HG02588 (cell line): ENCODE measurements around the gene CCL13.
"Not testable (repeated sequence)": the region's sequence is repeated elsewhere in the genome, so short reads cannot be mapped to it uniquely, and the experiment has no call there.

Experiments used
- ATAC-seq: cut with Tn5 transposase; IDR thresholded peaks from one replicate; pipeline ENCODE4 v1.9.1; 2021; ENCODE audit warnings: mild to moderate bottlenecking, moderate library complexity; ENCODE audit not compliant: unreplicated experiment

CCL13 gene

GRCh38 chr17:34356194-34356593, at the start of gene CCL13:
CCL13 (plus strand) TSS chr17:34356480; CDS start chr17:34356527, 47 bp downstream.
- ATAC-seq, result no peak

- ATAC-seq, result no peak
Observed at GRCh38 chr17:34307110-34307509, 49.2 kb upstream of the CCL13 start.

GRCh38 chr17:34308371-34308770, 47.9 kb upstream of the CCL13 start:
- ATAC-seq, result no peak

- no peak for ATAC-seq
Observed at GRCh38 chr17:34311291-34311690, 45.0 kb upstream of the CCL13 start.

GRCh38 chr17:34312080-34312479, 44.2 kb upstream of the CCL13 start:
- no peak for ATAC-seq

- no peak for ATAC-seq
Observed at GRCh38 chr17:34313164-34313563, 43.1 kb upstream of the CCL13 start.

- ATAC-seq, result no peak
Observed at GRCh38 chr17:34314279-34314678, 42.0 kb upstream of the CCL13 start.

GRCh38 chr17:34318474-34318873, 37.8 kb upstream of the CCL13 start:
- ATAC-seq, result no peak

GRCh38 chr17:34319039-34319483, 37.2 kb upstream of the CCL13 start, which contains the start of gene CCL8:
CCL8 (plus strand) TSS chr17:34319435; CDS start chr17:34319502, 67 bp downstream.
- no peak for ATAC-seq

GRCh38 chr17:34321964-34322363, 34.3 kb upstream of the CCL13 start:
- no peak for ATAC-seq

GRCh38 chr17:34327580-34327979, 28.7 kb upstream of the CCL13 start:
- not testable (repeated sequence) for ATAC-seq

- no peak for ATAC-seq
Observed at GRCh38 chr17:34337701-34338100, 18.6 kb upstream of the CCL13 start.

GRCh38 chr17:34339138-34339770, 17.0 kb upstream of the CCL13 start:
- ATAC-seq, result no peak

- ATAC-seq, result no peak
Observed at GRCh38 chr17:34341916-34342315, 14.4 kb upstream of the CCL13 start.

GRCh38 chr17:34347063-34347462, 9.2 kb upstream of the CCL13 start:
- ATAC-seq, result no peak

GRCh38 chr17:34349751-34350150, 6.5 kb upstream of the CCL13 start:
- ATAC-seq, result no peak

- no peak for ATAC-seq
Observed at GRCh38 chr17:34351096-34351495, 5.2 kb upstream of the CCL13 start.

- no peak for ATAC-seq
Observed at GRCh38 chr17:34352191-34352590, 4.1 kb upstream of the CCL13 start.

- no peak for ATAC-seq
Observed at GRCh38 chr17:34354637-34355036, 1.6 kb upstream of the CCL13 start.

- no peak for ATAC-seq
Observed at GRCh38 chr17:34357398-34357797, 1.1 kb downstream of the CCL13 start.

- ATAC-seq, result no peak
Observed at GRCh38 chr17:34358631-34359030, 2.4 kb downstream of the CCL13 start.

GRCh38 chr17:34360601-34361270, 4.5 kb downstream of the CCL13 start:
- no peak for ATAC-seq
